Activated B cell treated with CpG ODN at 0.5 μM for 24 hours (primary cell): Measurements from ENCODE around the gene TTC39A. TPM values are rescaled to one million over a fixed set of nuclear protein-coding genes. Genes with fewer than 3 reads are reported as not detected.

Experiments
- ATAC-seq: fragments of 200-7000 bp; cut with Tn5 transposase; one replicate; pipeline ENCODE4 v1.10.0; 2021; ENCODE audit warnings: low read depth, mild to moderate bottlenecking, moderate library complexity
- CTCF ChIA-PET: fragments of 350-600 bp; sonication (Branson Sonifier 250); formaldehyde crosslinking; loops from one replicate; lab custom pipeline; 2021; ENCODE audit warnings: antibody characterized with exemption; lab: Charles Lee
- POLR2A ChIA-PET: fragments of 350-600 bp; sonication (Branson Sonifier 250); formaldehyde crosslinking; loops from one replicate; lab custom pipeline; 2021; ENCODE audit warnings: antibody characterized with exemption; lab: Charles Lee
- DNase-seq: peaks from one replicate; pipeline ENCODE4 v3.0.0; 2022
- H3K27ac Mint-ChIP-seq: one replicate; pipeline ENCODE4 v1.8.0; 2020; ENCODE audit warnings: mixed read lengths
- H3K27me3 Mint-ChIP-seq: one replicate; pipeline ENCODE4 v1.8.0; 2021; ENCODE audit warnings: mixed read lengths
- H3K36me3 Mint-ChIP-seq: one replicate; pipeline ENCODE4 v1.8.0; 2021; ENCODE audit warnings: low read depth, mixed read lengths
- H3K4me1 Mint-ChIP-seq: one replicate; pipeline ENCODE4 v1.8.0; 2021; ENCODE audit warnings: mixed read lengths
- H3K4me3 Mint-ChIP-seq: one replicate; pipeline ENCODE4 v1.8.0; 2020; ENCODE audit warnings: mild to moderate bottlenecking, mixed read lengths
- H3K9me3 Mint-ChIP-seq: one replicate; pipeline ENCODE4 v1.8.0; 2020; ENCODE audit warnings: mixed read lengths
- intact Hi-C: fragments of 100-400 bp; cut with micrococcal nuclease; formaldehyde crosslinking; loops from one replicate; pipeline ENCODE4 v1.15.1; 2024
- total RNA-seq: library from RNA; stranded (reverse); gene quantifications from 2 replicates; pipeline ENCODE4 v1.2.3, GENCODE V29; 2022
- TF ChIP-seq, protein P1 (sequence below): fragments of 200-600 bp; IDR thresholded peaks from one replicate; pipeline ENCODE4 v1.8.0; 2022; ENCODE audit warnings: antibody characterized with exemption, mild to moderate bottlenecking

Gene TTC39A
- total RNA-seq, 1 donor from 2014 or later, result 0.38 TPM

DNA sequence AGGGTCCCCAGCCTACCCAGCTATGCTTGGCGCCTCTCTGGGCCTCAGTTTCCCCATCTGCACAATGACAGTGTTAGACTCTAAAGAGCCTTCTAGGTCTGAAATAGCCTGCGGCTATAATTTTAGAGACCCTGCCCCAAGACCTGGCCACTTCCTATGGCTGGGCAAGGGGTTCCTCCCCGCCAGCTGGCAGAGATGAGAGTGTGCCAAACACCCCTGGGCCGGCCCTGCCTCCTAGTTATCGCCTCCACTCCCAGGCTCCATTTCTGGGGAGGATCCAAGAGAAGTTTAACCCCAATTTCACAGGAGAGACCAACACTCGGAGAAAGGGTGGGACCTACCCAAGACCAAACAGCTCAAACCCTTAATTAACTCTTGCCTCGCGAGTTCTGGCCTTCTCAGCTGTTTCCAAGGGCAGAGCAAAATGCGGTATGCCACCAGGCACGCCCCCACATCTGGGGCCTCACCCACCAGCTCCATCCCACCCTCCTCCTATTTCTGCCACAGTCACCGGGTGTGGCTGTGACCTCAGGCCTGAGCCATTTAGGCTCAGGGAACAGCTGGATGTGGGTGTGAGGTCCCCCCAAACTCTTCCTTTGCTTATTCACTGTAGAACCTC lies 35.7 kb downstream of the TTC39A start:
- Mint-ChIP-seq H3K27ac (no peak overlapping the region), H3K4me1 (peaks cover 8% of the 10 kb centered on the region), H3K4me3 (no peak overlapping the region), H3K36me3 (no peaks in the 10 kb centered on the region), H3K27me3 (peaks cover 2% of the 10 kb centered on the region), H3K9me3 (no peaks in the 10 kb centered on the region)
- intact Hi-C loops, result loop anchor here (5.0 kb wide), 1 partner anchor 422 kb away; no protein-coding TSS in a partner anchor
- CTCF ChIA-PET, result interaction anchor here (1.1 to 1.3 kb wide), 4 partner anchors 11 to 520 kb away, joined by 3 to 4 read pairs (median 4); no protein-coding TSS in a partner anchor
- no peak for ATAC-seq
- POLR2A ChIA-PET, result no interaction called here
- TF ChIP-seq, protein P1, sequence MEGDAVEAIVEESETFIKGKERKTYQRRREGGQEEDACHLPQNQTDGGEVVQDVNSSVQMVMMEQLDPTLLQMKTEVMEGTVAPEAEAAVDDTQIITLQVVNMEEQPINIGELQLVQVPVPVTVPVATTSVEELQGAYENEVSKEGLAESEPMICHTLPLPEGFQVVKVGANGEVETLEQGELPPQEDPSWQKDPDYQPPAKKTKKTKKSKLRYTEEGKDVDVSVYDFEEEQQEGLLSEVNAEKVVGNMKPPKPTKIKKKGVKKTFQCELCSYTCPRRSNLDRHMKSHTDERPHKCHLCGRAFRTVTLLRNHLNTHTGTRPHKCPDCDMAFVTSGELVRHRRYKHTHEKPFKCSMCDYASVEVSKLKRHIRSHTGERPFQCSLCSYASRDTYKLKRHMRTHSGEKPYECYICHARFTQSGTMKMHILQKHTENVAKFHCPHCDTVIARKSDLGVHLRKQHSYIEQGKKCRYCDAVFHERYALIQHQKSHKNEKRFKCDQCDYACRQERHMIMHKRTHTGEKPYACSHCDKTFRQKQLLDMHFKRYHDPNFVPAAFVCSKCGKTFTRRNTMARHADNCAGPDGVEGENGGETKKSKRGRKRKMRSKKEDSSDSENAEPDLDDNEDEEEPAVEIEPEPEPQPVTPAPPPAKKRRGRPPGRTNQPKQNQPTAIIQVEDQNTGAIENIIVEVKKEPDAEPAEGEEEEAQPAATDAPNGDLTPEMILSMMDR, result no peak
- DNase-seq, result no peak

DNA sequence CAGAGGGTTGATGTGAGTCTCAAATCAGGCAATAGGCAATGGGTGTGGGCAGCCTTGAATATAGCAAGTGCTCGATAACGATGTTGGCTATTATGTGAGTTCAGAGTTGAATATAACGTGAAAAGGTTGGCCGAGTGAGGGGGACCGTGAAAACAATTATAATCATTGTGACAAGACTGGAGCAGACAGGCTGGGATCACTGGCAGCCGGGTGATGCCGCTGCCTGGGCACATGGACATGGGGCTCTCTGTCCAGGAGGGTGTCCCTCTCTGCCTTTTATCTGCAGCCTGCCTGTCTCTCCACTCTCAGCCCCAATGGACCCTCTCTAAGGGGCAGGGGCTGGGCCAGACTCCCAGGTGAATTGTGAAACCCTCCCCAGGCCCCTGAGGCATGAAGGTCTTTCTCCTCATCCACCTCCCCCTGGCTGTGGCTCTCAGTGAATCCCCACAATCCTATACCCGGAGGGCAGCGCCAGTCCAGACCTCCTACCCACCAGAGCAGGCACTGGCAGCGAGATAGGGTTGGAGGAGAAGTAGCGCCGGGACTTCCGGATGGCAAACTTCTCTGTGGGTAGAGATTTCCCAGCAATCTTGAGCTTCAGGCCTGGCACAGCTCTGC lies 36.4 kb downstream of the TTC39A start:
- peaks cover 2% of the 10 kb centered on the region for H3K27me3 Mint-ChIP-seq
- no peak for DNase-seq
- ChIA-PET CTCF (interaction anchor here (1.2 to 1.3 kb wide), 2 partner anchors 102 to 520 kb away, joined by 4 read pairs; no protein-coding TSS in a partner anchor), POLR2A (no interaction called here)
- TF ChIP-seq, protein P1, result no peak
- intact Hi-C loops, result no loop called here
- no peaks in the 10 kb centered on the region for H3K9me3 Mint-ChIP-seq
- no peaks in the 10 kb centered on the region for H3K36me3 Mint-ChIP-seq
- H3K4me3 Mint-ChIP-seq, result no peak overlapping the region
- H3K27ac Mint-ChIP-seq, result no peak overlapping the region
- H3K4me1 Mint-ChIP-seq, result peaks cover 8% of the 10 kb centered on the region
- ATAC-seq, result no peak

DNA sequence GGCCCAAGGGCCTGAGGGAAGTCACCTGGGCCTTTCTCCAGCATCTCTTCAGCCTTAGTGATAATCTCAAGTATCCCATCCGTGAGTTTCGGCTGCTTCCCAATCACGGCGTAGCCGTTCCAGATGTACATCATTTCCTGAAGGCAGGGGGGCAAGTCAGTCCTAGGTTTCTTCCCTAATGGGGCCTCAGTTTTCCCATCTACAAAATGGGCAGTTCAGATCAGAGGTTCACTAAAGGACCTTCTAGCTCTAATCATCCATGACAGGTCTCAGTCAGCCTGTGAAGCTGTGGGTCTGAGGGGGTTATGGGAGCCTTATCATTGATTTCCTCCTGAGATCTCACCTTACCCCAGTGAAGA lies 39.9 kb downstream of the TTC39A start:
- DNase-seq (no peak), ATAC-seq (no peak)
- POLR2A ChIA-PET, result no interaction called here
- CTCF ChIA-PET, result no interaction called here
- TF ChIP-seq, protein P1, result no peak
- Mint-ChIP-seq H3K9me3 (no peaks in the 10 kb centered on the region), H3K4me1 (no peaks in the 10 kb centered on the region), H3K36me3 (no peaks in the 10 kb centered on the region), H3K27me3 (no peaks in the 10 kb centered on the region), H3K4me3 (no peak overlapping the region), H3K27ac (no peak overlapping the region)
- intact Hi-C loops, result no loop called here

DNA sequence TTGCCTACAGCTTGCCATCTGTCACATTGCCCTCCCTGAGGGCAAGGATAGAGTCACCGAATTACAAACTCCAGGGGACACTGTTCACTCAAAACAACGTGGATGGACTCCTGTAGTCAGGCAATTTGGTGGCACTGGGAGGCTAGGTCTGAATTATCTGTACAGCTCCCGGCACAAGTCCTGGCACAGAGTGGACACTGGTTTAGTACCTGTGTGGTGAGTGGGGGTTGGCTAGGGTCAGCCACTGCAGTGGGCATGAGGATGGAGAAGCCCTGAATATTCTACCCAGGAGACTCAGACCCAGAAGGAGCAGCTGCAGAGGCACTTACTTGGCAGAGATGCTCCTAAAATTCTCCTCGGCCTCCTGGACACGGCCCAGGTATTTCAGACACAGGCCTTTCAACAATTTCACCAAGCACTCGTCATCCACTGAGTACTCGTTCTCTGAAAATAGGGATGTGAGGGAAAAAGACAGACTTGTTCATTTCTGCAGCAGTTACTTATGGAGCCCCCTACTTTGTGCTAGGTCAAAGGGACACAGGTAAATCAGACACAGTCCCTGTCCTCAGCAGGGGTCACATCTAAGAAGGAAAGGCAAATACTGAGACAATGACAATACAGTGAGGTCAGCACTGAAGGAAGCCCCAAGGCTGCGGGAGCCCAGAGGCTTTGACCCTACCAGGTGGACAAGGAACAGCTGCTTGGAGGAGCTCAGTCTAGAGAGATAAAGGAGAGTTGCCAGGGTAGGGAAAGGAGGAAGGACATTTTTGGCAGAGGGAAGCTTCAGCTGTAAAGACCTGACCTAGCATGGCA lies 40.5 kb downstream of the TTC39A start:
- Mint-ChIP-seq H3K27ac (no peak overlapping the region), H3K4me1 (no peaks in the 10 kb centered on the region), H3K27me3 (no peaks in the 10 kb centered on the region), H3K36me3 (no peaks in the 10 kb centered on the region), H3K4me3 (no peak overlapping the region), H3K9me3 (no peaks in the 10 kb centered on the region)
- TF ChIP-seq, protein P1, result no peak
- ATAC-seq, result no peak
- no peak for DNase-seq
- intact Hi-C loops, result no loop called here
- ChIA-PET CTCF (no interaction called here), POLR2A (no interaction called here)

- H3K4me1 Mint-ChIP-seq, result no peaks in the 10 kb centered on the region
- H3K27ac Mint-ChIP-seq, result no peak overlapping the region
- TF ChIP-seq, protein P1, result no peak
- no peak for ATAC-seq
- H3K27me3 Mint-ChIP-seq, result no peaks in the 10 kb centered on the region
- CTCF ChIA-PET, result interaction anchor here (2.3 kb wide), 1 partner anchor 8 kb away, joined by 9 read pairs; no protein-coding TSS in a partner anchor
- intact Hi-C loops, result no loop called here
- DNase-seq, result no peak
- H3K36me3 Mint-ChIP-seq, result no peaks in the 10 kb centered on the region
- POLR2A ChIA-PET, result no interaction called here
- H3K4me3 Mint-ChIP-seq, result no peak overlapping the region
- no peaks in the 10 kb centered on the region for H3K9me3 Mint-ChIP-seq
These were observed 41.8 kb downstream of the TTC39A start for GRCh38 chr1:51288578-51288977.
